H9 (cell line): ENCODE measurements around the gene CLDN10. TPM values are rescaled to one million over a fixed set of nuclear protein-coding genes. Genes with fewer than 3 reads are reported as not detected.

Source experiments
- DNase-seq: peaks from one replicate; pipeline ENCODE4 v3.0.0-alpha.2; 2017
- H2AFZ ChIP-seq: one replicate; pipeline ENCODE4 v1.6.1; 2013; ENCODE audit warnings: mild to moderate bottlenecking, low read length, control low read depth, moderate library complexity
- H2AK5ac ChIP-seq: 2 replicates; pipeline ENCODE4 v1.6.1; 2013; ENCODE audit warnings: low read length, control low read depth, mixed read lengths; ENCODE audit not compliant: insufficient read length
- H2BK120ac ChIP-seq: one replicate; pipeline ENCODE4 v1.6.1; 2013; ENCODE audit warnings: low read depth, mild to moderate bottlenecking, low read length, control low read depth, inconsistent platforms; ENCODE audit not compliant: poor library complexity, severe bottlenecking
- H2BK12ac ChIP-seq: 2 replicates; pipeline ENCODE4 v1.6.1; 2013; ENCODE audit warnings: low read length, control low read depth, mixed read lengths, low read depth; ENCODE audit not compliant: insufficient read length
- H2BK15ac ChIP-seq: 2 replicates; pipeline ENCODE4 v1.6.1; 2013; ENCODE audit warnings: low read depth, low read length, control low read depth
- H2BK20ac ChIP-seq: one replicate; pipeline ENCODE4 v1.6.1; 2013; ENCODE audit warnings: low read depth, mild to moderate bottlenecking, low read length, control low read depth, inconsistent platforms; ENCODE audit not compliant: poor library complexity, severe bottlenecking
- H2BK5ac ChIP-seq: 2 replicates; pipeline ENCODE4 v1.6.1; 2013; ENCODE audit warnings: low read length, control low read depth, mixed read lengths; ENCODE audit not compliant: insufficient read length
- H3K14ac ChIP-seq: 2 replicates; pipeline ENCODE4 v1.6.1; 2013; ENCODE audit warnings: low read length, control low read depth; ENCODE audit not compliant: insufficient read depth
- H3K18ac ChIP-seq: 2 replicates; pipeline ENCODE4 v1.6.1; 2013; ENCODE audit warnings: low read depth, mild to moderate bottlenecking, mixed read lengths, low read length, control low read depth; ENCODE audit not compliant: insufficient read length
- H3K23ac ChIP-seq: 2 replicates; pipeline ENCODE4 v1.6.1; 2013; ENCODE audit warnings: low read length, control low read depth, mixed read lengths, low read depth; ENCODE audit not compliant: insufficient read length
- H3K23me2 ChIP-seq: 2 replicates; pipeline ENCODE4 v1.6.1; 2013; ENCODE audit warnings: low read depth, mild to moderate bottlenecking, mixed read lengths, low read length, control low read depth; ENCODE audit not compliant: insufficient read length, poor library complexity, severe bottlenecking
- H3K27ac ChIP-seq: 2 replicates; pipeline ENCODE4 v1.5.1; 2013; ENCODE audit warnings: low read length, control low read depth, mixed read lengths, low read depth; ENCODE audit not compliant: insufficient read length
- H3K27me3 ChIP-seq: 2 replicates; pipeline ENCODE4 v1.6.1; 2013; ENCODE audit warnings: low read length, control low read depth, inconsistent platforms; ENCODE audit not compliant: insufficient read depth
- H3K4ac ChIP-seq: 2 replicates; pipeline ENCODE4 v1.6.1; 2013; ENCODE audit warnings: low read depth, mild to moderate bottlenecking, control low read depth, inconsistent platforms, low read length, moderate library complexity
- H3K4me1 ChIP-seq: 2 replicates; pipeline ENCODE4 v1.6.1; 2013; ENCODE audit warnings: low read length, control low read depth, inconsistent platforms; ENCODE audit not compliant: insufficient read depth
- H3K4me2 ChIP-seq: 2 replicates; pipeline ENCODE4 v1.6.1; 2013; ENCODE audit warnings: low read length, control low read depth, mixed read lengths; ENCODE audit not compliant: insufficient read length, insufficient read depth
- H3K56ac ChIP-seq: 2 replicates; pipeline ENCODE4 v1.6.1; 2013; ENCODE audit warnings: low read depth, mild to moderate bottlenecking, mixed read lengths, low read length, control low read depth; ENCODE audit not compliant: insufficient read length
- H3K79me1 ChIP-seq: 2 replicates; pipeline ENCODE4 v1.6.1; 2013; ENCODE audit warnings: low read depth, mild to moderate bottlenecking, moderate library complexity, low read length, control low read depth, inconsistent platforms; ENCODE audit not compliant: insufficient read depth, poor library complexity, severe bottlenecking
- H3K79me2 ChIP-seq: 2 replicates; pipeline ENCODE4 v1.6.1; 2013; ENCODE audit warnings: low read length, control low read depth, inconsistent platforms; ENCODE audit not compliant: insufficient read depth
- H3K9ac ChIP-seq: 2 replicates; pipeline ENCODE4 v1.6.1; 2013; ENCODE audit warnings: low read length, control low read depth, mixed read lengths; ENCODE audit not compliant: insufficient read length; ENCODE audit errors: extremely low read depth
- H3K9me3 ChIP-seq: one replicate; pipeline ENCODE4 v1.6.1; 2013; ENCODE audit warnings: low read depth, low read length, inconsistent platforms; ENCODE audit not compliant: control insufficient read depth
- H3T11ph ChIP-seq: one replicate; pipeline ENCODE4 v1.6.1; 2013; ENCODE audit warnings: mild to moderate bottlenecking, low read length, control low read depth, inconsistent platforms
- H4K20me1 ChIP-seq: one replicate; pipeline ENCODE4 v1.6.1; 2013; ENCODE audit not compliant: control insufficient read depth, insufficient read length, insufficient read depth
- H4K5ac ChIP-seq: 2 replicates; pipeline ENCODE4 v1.6.1; 2013; ENCODE audit warnings: low read depth, mild to moderate bottlenecking, mixed read lengths, low read length, control low read depth; ENCODE audit not compliant: insufficient read length
- H4K8ac ChIP-seq: replicated peaks from 2 replicates; pipeline ENCODE4 v1.6.1; 2013; ENCODE audit warnings: low read length, control low read depth, mixed read lengths, low read depth; ENCODE audit not compliant: insufficient read length
- H4K91ac ChIP-seq: 2 replicates; pipeline ENCODE4 v1.6.1; 2013; ENCODE audit warnings: low read depth, mild to moderate bottlenecking, moderate library complexity, mixed read lengths, low read length, control low read depth; ENCODE audit not compliant: insufficient read length
- H3K27ac Mint-ChIP-seq, 3 experiments: 2 replicates in 2 of 3; 3 replicates in 1 of 3; pipeline ENCODE4 v1.8.0; 2020 to 2021; ENCODE audit warnings: mixed read lengths in 3 of 3, mild to moderate bottlenecking in 1 of 3, moderate library complexity in 1 of 3
- H3K27me3 Mint-ChIP-seq: 2 replicates; pipeline ENCODE4 v1.8.0; 2021; ENCODE audit warnings: low read depth, mild to moderate bottlenecking, moderate library complexity, mixed read lengths
- H3K36me3 Mint-ChIP-seq, 3 experiments: 2 replicates in 2 of 3; 3 replicates in 1 of 3; pipeline ENCODE4 v1.8.0; 2020 to 2021; ENCODE audit warnings: low read depth in 3 of 3, mixed read lengths in 3 of 3; ENCODE audit not compliant: insufficient read depth in 1 of 3
- H3K4me1 Mint-ChIP-seq, 2 experiments: 2 replicates each; pipeline ENCODE4 v1.8.0; 2020; ENCODE audit warnings: mixed read lengths in 2 of 2
- H3K4me3 Mint-ChIP-seq, 2 experiments: 2 replicates in 1 of 2; 3 replicates in 1 of 2; pipeline ENCODE4 v1.8.0; 2020 to 2021; ENCODE audit warnings: mild to moderate bottlenecking in 2 of 2, mixed read lengths in 2 of 2, moderate library complexity in 1 of 2
- H3K9me3 Mint-ChIP-seq, 2 experiments: 2 replicates in 1 of 2; 3 replicates in 1 of 2; pipeline ENCODE4 v1.8.0; 2020; ENCODE audit warnings: mild to moderate bottlenecking in 2 of 2, mixed read lengths in 2 of 2, moderate library complexity in 1 of 2
- WGBS: extraction: QIAGEN DNeasy Blood & Tissue Kit; methylation state at CpG from one replicate; pipeline ENCODE4 v1.1.7; 2013; ENCODE audit warnings: missing lambda C conversion rate, low lambda C conversion rate, mixed read lengths; ENCODE audit not compliant: insufficient read length; ENCODE audit errors: extremely low coverage; 5-methylcytosine and 5-hydroxymethylcytosine counted together
- total RNA-seq: library from RNA; stranded (reverse); gene quantifications from 2 replicates; pipeline ENCODE4 v1.2.1, GENCODE V29; 2021
- TF ChIP-seq, protein P1 (sequence below): fragments of 200-600 bp; sonication (generic); conservative IDR thresholded peaks from 3 replicates; pipeline ENCODE4 v1.8.0; 2021; ENCODE audit warnings: antibody characterized with exemption, mild to moderate bottlenecking

CLDN10 gene
- total RNA-seq, 1 experiment from 2014 or later: 20.7 TPM

GRCh38 chr13:95530178-95530577 lies 22.3 kb upstream of the CLDN10 start:
- WGBS: no CpG with 5 or more reads among the region's 5 CpGs
- Histone ChIP-seq H3K79me2 (no peaks in the 10 kb centered on the region), H3K4me2 (no peak overlapping the region), H3K27me3 (no peaks in the 10 kb centered on the region), H2BK120ac (no peak overlapping the region), H4K91ac (no peak overlapping the region), H3K14ac (no peak overlapping the region), H3K18ac (no peak overlapping the region), H3K56ac (no peak overlapping the region), H2AFZ (no peak overlapping the region), H3K23ac (no peak overlapping the region), H2BK12ac (no peak overlapping the region), H2BK20ac (no peak overlapping the region), H4K20me1 (no peaks in the 10 kb centered on the region), H3K4me1 (no peaks in the 10 kb centered on the region), H3T11ph (no peak overlapping the region), H3K27ac (no peak overlapping the region), H3K9ac (no peak overlapping the region), H4K5ac (no peak overlapping the region), H3K4ac (no peak overlapping the region), H3K79me1 (no peaks in the 10 kb centered on the region), H3K23me2 (no peaks in the 10 kb centered on the region), H4K8ac (no peak overlapping the region), H2AK5ac (no peak overlapping the region), H2BK15ac (no peak overlapping the region), H3K9me3 (no peaks in the 10 kb centered on the region), H2BK5ac (no peak overlapping the region)
- H3K36me3 Mint-ChIP-seq: no peaks in the 10 kb centered on the region
- H3K27me3 Mint-ChIP-seq: no peaks in the 10 kb centered on the region
- no peaks in the 10 kb centered on the region for H3K9me3 Mint-ChIP-seq
- no peak overlapping the region for H3K27ac Mint-ChIP-seq
- no peak overlapping the region for H3K4me3 Mint-ChIP-seq
- peaks cover 10 to 14% of the 10 kb centered on the region in 2 experiments for H3K4me1 Mint-ChIP-seq
- no peak for DNase-seq
- TF ChIP-seq, protein P1, sequence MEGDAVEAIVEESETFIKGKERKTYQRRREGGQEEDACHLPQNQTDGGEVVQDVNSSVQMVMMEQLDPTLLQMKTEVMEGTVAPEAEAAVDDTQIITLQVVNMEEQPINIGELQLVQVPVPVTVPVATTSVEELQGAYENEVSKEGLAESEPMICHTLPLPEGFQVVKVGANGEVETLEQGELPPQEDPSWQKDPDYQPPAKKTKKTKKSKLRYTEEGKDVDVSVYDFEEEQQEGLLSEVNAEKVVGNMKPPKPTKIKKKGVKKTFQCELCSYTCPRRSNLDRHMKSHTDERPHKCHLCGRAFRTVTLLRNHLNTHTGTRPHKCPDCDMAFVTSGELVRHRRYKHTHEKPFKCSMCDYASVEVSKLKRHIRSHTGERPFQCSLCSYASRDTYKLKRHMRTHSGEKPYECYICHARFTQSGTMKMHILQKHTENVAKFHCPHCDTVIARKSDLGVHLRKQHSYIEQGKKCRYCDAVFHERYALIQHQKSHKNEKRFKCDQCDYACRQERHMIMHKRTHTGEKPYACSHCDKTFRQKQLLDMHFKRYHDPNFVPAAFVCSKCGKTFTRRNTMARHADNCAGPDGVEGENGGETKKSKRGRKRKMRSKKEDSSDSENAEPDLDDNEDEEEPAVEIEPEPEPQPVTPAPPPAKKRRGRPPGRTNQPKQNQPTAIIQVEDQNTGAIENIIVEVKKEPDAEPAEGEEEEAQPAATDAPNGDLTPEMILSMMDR: no peak
